Measurements from ENCODE around the gene HTR3A.
A peak's percentile ranks its signal among the peaks of the same experiment; 100 is the strongest.

The HTR3A gene

DNA sequence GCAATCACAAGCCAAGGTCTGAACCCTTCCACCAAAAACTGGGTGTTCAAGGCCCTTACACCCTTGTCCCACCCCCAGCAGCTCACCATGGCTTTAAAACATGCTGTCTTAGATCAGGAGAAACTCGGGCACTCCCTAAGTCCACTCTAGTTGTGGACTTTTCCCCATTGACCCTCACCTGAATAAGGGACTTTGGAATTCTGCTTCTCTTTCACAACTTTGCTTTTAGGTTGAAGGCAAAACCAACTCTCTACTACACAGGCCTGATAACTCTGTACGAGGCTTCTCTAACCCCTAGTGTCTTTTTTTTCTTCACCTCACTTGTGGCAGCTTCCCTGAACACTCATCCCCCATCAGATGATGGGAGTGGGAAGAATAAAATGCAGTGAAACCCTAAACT lies 15.0 kb downstream of the HTR3A start:
- no peak for DNase-seq
- TF ChIP-seq GATA1 (IDR thresholded peaks at IDR 0.05; ENCODE audit: low read depth, low read length) = no peak
- no peak for TF ChIP-seq POLR2A (IDR thresholded peaks at IDR 0.05; ENCODE audit: low read length)

DNA sequence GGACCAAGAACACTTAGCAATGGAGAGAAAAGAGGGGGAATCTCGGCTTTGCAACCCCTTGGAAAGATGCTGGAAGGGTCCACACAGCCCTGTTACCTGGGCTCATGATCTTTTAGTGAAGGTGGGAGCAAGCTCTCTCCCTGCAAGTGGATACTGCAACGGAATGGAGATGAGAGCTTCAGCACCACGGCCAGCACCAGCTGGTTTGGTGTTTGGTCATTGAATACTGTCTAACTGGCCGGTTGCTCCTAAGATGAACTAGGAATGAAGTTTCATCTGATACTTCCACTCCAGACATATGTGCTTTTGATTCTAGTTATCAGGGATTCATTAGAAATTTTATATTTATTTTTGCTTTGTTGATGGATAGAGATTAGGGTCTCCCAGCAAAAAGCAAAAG lies 16.3 kb downstream of the HTR3A start:
- DNase-seq = peak; percentile 15 to 17
- TF ChIP-seq GATA1 (IDR thresholded peaks at IDR 0.05; ENCODE audit: low read depth, low read length) (no peak), POLR2A (IDR thresholded peaks at IDR 0.05; ENCODE audit: low read length) (no peak)

GRCh38 chr11:113991718-113992458 lies 17.0 kb downstream of the HTR3A start:
- no peak for DNase-seq
- TF ChIP-seq POLR2A (IDR thresholded peaks at IDR 0.05; ENCODE audit: low read length) (no peak), GATA1 (IDR thresholded peaks at IDR 0.05; ENCODE audit: low read depth, low read length) (no peak)

DNA sequence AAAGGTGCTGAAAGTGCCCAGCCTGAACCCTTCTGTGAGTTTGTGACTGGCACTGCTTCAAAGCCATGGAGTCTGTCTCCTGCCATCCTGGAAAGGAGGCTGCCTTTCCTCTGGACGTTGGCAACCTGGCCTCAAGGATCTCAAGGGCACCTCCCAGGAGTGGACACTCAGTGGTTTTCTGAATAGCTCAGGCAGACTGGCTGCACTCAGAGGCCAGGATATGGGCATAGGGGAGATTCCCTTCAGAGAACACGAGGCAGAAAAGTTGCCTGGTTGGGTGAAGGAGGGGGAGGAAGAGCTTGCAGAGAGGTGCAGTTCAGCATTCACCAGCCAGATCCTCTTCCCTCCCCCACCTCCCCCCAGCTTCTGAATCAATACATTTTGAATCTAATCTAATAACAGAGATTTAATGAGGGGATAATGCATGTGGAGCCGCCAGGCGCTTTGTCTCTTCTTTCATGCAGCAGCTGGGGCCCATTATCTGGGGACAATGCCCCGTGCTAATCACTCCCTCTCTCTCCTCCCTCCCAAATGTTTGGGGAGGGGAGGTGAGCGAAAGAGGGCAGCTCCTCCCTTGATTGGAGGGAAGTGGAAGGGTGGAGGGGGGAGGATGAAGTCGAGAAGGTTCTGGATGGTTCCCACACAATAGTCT lies 17.7 kb downstream of the HTR3A start:
- TF ChIP-seq GATA1 (IDR thresholded peaks at IDR 0.05; ENCODE audit: low read depth, low read length) (no peak), POLR2A (IDR thresholded peaks at IDR 0.05; ENCODE audit: low read length) (no peak)
- no peak for DNase-seq

DNA sequence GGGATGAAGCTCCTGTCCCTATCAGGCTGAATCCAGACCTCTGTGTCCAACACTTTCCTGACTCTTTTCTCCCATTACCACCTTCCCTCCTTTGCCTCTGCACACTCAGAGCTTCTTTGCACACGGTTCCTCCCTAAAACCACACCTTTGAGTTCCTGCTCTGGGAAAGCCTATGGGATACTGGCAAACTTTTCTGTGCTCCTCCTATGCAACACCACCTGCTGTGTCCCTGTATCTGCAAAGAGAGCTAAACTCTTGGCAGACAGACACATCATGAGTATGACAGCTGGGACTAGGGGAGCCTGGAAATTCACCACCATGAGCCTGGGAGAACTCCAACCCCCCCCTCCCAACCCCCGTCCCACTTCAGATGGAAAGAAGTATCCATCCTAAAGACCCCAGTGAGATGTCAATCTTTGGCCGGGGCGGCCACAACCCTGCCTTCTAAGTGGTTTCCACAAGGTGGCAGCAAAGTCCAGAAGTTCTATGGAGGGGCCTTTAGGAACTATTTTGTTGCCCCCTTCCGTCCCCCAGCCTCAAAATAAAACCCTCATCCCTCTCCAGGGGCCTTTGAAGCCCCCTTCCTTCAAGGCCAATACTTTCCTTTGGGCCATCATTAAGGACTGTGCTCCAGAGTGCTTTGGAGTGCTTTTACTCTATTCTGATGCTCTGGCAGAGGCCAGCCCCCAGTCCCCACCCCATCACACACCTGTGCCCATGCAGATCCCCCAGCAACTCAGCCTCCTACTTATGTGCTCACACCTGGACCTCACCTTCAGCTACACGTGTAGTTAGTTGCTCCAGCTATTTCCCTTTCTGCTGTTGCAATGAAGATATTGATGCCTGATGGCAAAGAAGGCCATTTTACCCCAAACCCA lies 19.4 kb downstream of the HTR3A start:
- TF ChIP-seq GATA1 (IDR thresholded peaks at IDR 0.05; ENCODE audit: low read depth, low read length) = no peak
- peak; percentile 14 to 43 for DNase-seq

GRCh38 chr11:113997473-113997872 lies 22.6 kb downstream of the HTR3A start:
- no peak for DNase-seq
- TF ChIP-seq POLR2A (IDR thresholded peaks at IDR 0.05; ENCODE audit: low read length) = no peak
- no peak for TF ChIP-seq GATA1 (IDR thresholded peaks at IDR 0.05; ENCODE audit: low read depth, low read length)

DNA sequence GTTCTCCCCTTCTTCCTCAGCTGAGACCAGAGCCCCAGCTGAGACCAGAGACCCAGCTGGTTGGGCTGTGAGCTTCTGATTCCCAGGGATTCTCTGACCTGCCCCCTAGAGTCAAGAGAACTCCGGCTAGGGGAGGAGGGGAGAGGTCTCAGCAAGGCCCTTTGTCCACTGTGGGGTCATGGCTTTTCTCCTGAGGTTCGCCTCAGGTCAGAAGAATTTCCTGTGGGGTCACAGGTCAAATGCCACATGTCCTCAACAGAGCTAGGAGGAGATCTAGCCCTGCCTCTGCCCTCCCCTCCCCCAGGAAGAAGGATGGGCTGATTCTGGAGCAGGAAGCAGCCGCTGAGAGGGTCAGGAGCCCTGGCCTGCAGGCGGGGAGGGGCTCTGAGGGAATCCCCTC lies 23.7 kb downstream of the HTR3A start:
- TF ChIP-seq GATA1 (IDR thresholded peaks at IDR 0.05; ENCODE audit: low read depth, low read length) (no peak), POLR2A (IDR thresholded peaks at IDR 0.05; ENCODE audit: low read length) (no peak)
- no peak for DNase-seq

DNA sequence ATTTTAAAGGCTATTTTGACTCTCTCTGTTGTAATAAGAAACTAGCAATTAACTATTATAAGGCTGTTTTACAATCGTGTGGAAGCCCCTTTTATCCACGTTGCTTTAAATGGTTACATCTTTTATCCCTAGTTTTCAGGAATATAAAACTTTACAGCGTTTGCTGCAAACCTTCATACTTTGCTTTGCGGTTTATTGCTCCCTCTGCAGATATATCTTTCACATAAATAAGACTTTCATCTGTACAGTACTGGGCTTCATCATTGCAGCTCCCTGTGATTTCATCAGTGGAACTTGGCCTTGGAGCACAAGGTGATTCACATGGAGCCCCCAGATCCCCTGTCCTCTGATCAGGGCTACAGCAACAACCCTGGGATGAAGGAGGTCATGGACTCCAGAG lies 25.6 kb downstream of the HTR3A start:
- no peak for TF ChIP-seq GATA1 (IDR thresholded peaks at IDR 0.05; ENCODE audit: low read depth, low read length)
- TF ChIP-seq POLR2A (IDR thresholded peaks at IDR 0.05; ENCODE audit: low read length) = no peak
- DNase-seq = no peak

DNA sequence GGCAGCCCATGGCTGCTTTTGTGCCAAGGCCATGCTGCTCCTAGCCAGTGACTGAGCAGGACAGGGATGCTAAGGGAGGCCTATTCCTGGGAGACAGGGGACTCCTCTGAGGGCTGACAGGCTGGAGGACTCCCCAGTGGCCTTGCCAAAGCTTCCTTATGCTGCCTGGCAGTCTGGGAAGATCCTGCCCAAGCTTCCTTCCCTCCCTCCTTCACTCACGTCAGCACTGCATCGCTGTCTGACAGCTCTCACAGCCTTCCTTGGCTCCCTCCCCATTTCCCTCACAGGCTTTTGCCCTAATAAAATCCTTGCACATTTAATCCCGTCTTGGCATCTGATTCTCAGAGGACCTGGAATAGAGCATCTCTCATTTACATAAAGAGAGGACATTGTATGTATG lies 26.5 kb downstream of the HTR3A start:
- TF ChIP-seq GATA1 (IDR thresholded peaks at IDR 0.05; ENCODE audit: low read depth, low read length) (no peak), POLR2A (IDR thresholded peaks at IDR 0.05; ENCODE audit: low read length) (no peak)

GRCh38 chr11:114008331-114008730 lies 33.4 kb downstream of the HTR3A start:
- no peak for DNase-seq
- TF ChIP-seq POLR2A (IDR thresholded peaks at IDR 0.05; ENCODE audit: low read length) (no peak), GATA1 (IDR thresholded peaks at IDR 0.05; ENCODE audit: low read depth, low read length) (no peak)

More for the DNA sequence above, 26.5 kb downstream of the HTR3A start:
- no peak for DNase-seq

GRCh38 chr11:114010931-114011330 lies 36.0 kb downstream of the HTR3A start:
- DNase-seq = no peak
- TF ChIP-seq GATA1 (IDR thresholded peaks at IDR 0.05; ENCODE audit: low read depth, low read length) = no peak
- TF ChIP-seq POLR2A (IDR thresholded peaks at IDR 0.05; ENCODE audit: low read length) = no peak

DNA sequence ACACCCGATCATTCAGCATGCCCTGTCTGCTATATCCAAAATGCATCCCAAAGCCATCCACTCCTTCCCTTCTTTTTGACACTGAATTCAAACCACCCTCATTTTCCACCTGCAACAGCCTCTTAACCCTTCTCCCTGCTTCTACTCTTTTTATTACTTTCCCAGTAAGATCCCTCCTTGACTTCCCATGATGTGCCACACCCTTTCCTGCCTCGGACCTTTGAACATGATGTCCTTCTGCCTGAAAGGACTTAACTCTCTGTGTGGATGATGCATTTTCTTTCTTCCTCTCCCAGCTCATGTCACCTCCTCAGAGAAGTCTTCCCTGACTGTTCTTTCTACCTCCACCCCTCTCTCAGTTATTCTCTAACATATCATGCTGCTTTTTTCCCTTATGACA lies 36.5 kb downstream of the HTR3A start:
- TF ChIP-seq GATA1 (IDR thresholded peaks at IDR 0.05; ENCODE audit: low read depth, low read length) (no peak), POLR2A (IDR thresholded peaks at IDR 0.05; ENCODE audit: low read length) (no peak)
- no peak for DNase-seq

DNA sequence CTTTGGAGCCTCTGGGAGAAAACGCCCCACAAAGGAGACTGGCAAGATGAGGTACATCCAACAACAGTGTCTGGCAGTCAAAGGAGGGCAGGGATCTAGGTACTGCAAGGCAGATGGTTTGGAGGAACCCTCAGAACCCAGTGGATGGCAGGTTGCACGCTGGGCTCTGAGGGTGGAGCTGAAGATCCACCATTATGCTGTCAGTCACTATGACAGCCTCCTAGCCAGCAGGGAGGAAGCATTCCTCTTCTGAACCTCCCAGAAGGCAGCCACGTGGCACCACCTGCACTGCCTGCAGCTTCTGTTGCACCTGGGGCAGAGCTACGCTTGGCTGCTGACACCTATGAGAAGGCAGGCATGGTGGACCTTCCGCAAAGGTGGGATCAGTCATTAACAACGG lies 40.2 kb downstream of the HTR3A start:
- TF ChIP-seq GATA1 (IDR thresholded peaks at IDR 0.05; ENCODE audit: low read depth, low read length) (no peak), POLR2A (IDR thresholded peaks at IDR 0.05; ENCODE audit: low read length) (no peak)
- DNase-seq = no peak

DNA sequence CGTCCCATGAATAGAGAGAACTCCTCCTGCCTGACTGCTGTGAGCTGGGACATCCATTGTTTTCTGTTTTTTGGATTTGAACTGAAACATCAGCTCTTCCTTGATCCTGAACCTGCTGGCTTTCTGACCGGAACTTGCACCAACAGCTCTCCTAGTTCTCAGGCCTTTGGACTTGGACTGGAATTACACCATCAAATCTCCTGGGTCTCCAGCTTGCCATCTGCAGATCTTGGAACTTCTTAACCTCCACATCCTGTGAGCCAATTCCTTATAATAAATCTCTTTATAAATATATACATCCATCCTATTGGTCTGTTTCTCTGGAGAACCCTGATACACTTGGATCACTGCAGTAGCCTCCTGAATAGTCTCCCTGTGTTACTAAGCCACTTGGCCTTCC lies 42.1 kb downstream of the HTR3A start:
- DNase-seq = no peak
- no peak for TF ChIP-seq POLR2A (IDR thresholded peaks at IDR 0.05; ENCODE audit: low read length)
- no peak for TF ChIP-seq GATA1 (IDR thresholded peaks at IDR 0.05; ENCODE audit: low read depth, low read length)
